Endothelial cell (in vitro differentiated cells): Measurements from ENCODE around the gene RPS6KA2. TPM values are rescaled to one million over a fixed set of nuclear protein-coding genes. Genes with fewer than 3 reads are reported as not detected.
A peak's percentile ranks its signal among the peaks of the same experiment; 100 is the strongest.

Source experiments
- DNase-seq: peaks from one replicate; pipeline ENCODE4 v3.0.0; 2021; ENCODE audit warnings: low spot score
- H3K27ac Mint-ChIP-seq: one replicate; pipeline ENCODE4 v1.8.0; 2021; ENCODE audit warnings: mixed read lengths, inconsistent platforms; ENCODE audit not compliant: unreplicated experiment
- H3K27me3 Mint-ChIP-seq: one replicate; pipeline ENCODE4 v1.8.0; 2021; ENCODE audit warnings: mild to moderate bottlenecking, moderate library complexity, mixed read lengths, inconsistent platforms; ENCODE audit not compliant: unreplicated experiment
- H3K36me3 Mint-ChIP-seq: one replicate; pipeline ENCODE4 v1.8.0; 2021; ENCODE audit warnings: mild to moderate bottlenecking, low read depth, mixed read lengths, inconsistent platforms; ENCODE audit not compliant: unreplicated experiment
- H3K4me1 Mint-ChIP-seq: one replicate; pipeline ENCODE4 v1.8.0; 2021; ENCODE audit warnings: mild to moderate bottlenecking, mixed read lengths, inconsistent platforms; ENCODE audit not compliant: unreplicated experiment
- H3K4me3 Mint-ChIP-seq: one replicate; pipeline ENCODE4 v1.8.0; 2021; ENCODE audit warnings: mild to moderate bottlenecking, mixed read lengths, inconsistent platforms; ENCODE audit not compliant: unreplicated experiment
- H3K9me3 Mint-ChIP-seq: one replicate; pipeline ENCODE4 v1.8.0; 2021; ENCODE audit warnings: mixed read lengths, inconsistent platforms; ENCODE audit not compliant: unreplicated experiment
- total RNA-seq: library from RNA; stranded (reverse); fragmentation: NEBNext Ultra II Directional; extraction: Animal tissue kit (Norgen Biotek cat#: 25700); gene quantifications from one replicate; pipeline ENCODE4 v1.2.1, GENCODE V29; 2021; ENCODE audit not compliant: unreplicated experiment
- TF ChIP-seq, protein P1 (sequence below): fragments of 200-600 bp; sonication (generic); IDR thresholded peaks from one replicate; pipeline ENCODE4 v1.5.0; 2021; ENCODE audit warnings: antibody characterized with exemption; ENCODE audit not compliant: unreplicated experiment

Gene RPS6KA2
- total RNA-seq, 1 donor from 2014 or later: 105 TPM

DNA sequence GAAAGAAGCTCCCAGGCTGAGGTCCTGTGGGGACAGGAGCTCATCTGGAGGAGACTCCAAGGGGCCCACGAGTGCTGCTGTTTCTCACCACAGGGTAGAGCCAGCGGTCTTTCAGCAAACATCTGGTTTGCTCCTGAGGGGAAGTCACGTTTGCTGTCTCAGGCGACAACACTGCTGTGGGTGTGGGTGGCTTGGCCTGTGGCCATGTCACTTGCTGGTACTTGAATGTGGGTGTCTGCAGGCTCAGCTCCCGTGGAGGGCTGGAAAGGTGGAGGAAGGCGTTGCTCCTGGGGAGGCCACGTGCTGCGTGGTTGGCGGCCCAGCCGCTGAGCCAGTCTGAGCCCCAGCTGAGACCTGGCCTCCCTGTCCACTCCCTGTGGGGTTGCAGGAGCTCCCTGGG, 191.5 kb downstream of the RPS6KA2 start:
- Mint-ChIP-seq H3K4me3 (no peak overlapping the region), H3K36me3 (peaks cover 40% of the 10 kb centered on the region), H3K27me3 (peaks cover 10% of the 10 kb centered on the region), H3K4me1 (peaks cover 9% of the 10 kb centered on the region), H3K9me3 (no peaks in the 10 kb centered on the region), H3K27ac (no peak overlapping the region)
- TF ChIP-seq, protein P1, sequence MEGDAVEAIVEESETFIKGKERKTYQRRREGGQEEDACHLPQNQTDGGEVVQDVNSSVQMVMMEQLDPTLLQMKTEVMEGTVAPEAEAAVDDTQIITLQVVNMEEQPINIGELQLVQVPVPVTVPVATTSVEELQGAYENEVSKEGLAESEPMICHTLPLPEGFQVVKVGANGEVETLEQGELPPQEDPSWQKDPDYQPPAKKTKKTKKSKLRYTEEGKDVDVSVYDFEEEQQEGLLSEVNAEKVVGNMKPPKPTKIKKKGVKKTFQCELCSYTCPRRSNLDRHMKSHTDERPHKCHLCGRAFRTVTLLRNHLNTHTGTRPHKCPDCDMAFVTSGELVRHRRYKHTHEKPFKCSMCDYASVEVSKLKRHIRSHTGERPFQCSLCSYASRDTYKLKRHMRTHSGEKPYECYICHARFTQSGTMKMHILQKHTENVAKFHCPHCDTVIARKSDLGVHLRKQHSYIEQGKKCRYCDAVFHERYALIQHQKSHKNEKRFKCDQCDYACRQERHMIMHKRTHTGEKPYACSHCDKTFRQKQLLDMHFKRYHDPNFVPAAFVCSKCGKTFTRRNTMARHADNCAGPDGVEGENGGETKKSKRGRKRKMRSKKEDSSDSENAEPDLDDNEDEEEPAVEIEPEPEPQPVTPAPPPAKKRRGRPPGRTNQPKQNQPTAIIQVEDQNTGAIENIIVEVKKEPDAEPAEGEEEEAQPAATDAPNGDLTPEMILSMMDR: no peak
- no peak for DNase-seq

DNA sequence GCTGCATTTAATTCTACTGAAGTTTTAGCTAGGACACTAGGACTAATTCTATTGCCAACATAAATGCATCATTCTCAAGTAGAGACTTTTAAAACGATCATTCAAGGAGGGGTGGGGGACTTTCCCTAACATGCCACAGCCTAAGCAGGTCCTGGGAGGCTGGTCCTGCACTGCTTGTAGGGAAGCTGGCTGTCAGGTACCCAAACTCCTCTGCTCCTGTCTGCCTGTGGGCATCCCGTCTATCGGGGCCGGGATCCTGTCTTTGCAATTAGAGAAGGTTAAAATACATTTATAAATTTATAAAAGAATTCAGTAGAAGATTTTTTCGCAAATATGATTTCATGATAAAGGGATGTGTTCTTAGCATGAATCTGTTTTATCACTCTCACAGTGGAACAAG, 192.7 kb downstream of the RPS6KA2 start:
- H3K36me3 Mint-ChIP-seq: peaks cover 36% of the 10 kb centered on the region
- no peak for DNase-seq
- no peak overlapping the region for H3K27ac Mint-ChIP-seq
- TF ChIP-seq, protein P1: no peak
- no peak overlapping the region for H3K4me3 Mint-ChIP-seq
- H3K27me3 Mint-ChIP-seq: peaks cover 10% of the 10 kb centered on the region
- no peaks in the 10 kb centered on the region for H3K9me3 Mint-ChIP-seq
- peaks cover under 1% of the 10 kb centered on the region for H3K4me1 Mint-ChIP-seq

DNA sequence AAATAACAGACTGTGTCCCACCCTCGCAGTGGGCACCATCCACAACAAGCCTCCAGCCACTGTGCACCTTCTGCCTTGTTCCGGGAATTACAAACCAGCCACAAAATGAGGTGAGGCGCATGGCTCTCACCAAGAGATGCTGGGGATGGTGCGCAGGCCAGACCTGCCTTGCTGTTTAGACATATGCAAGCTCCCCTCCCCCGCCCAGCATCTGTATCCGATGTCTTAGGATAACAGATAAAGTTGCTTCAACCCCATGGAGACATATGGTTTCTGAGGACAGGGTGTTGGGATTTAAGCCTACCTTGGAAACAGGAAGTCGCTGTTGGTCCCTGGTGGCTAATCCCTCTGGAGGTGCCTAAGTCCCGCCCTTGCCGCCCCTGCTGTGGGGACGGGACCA, 194.0 kb downstream of the RPS6KA2 start:
- no peak for DNase-seq
- no peak overlapping the region for H3K27ac Mint-ChIP-seq
- TF ChIP-seq, protein P1: no peak
- H3K4me1 Mint-ChIP-seq: no peaks in the 10 kb centered on the region
- H3K36me3 Mint-ChIP-seq: peaks cover 38% of the 10 kb centered on the region
- H3K27me3 Mint-ChIP-seq: peaks cover 10% of the 10 kb centered on the region
- H3K9me3 Mint-ChIP-seq: no peaks in the 10 kb centered on the region
- no peak overlapping the region for H3K4me3 Mint-ChIP-seq

DNA sequence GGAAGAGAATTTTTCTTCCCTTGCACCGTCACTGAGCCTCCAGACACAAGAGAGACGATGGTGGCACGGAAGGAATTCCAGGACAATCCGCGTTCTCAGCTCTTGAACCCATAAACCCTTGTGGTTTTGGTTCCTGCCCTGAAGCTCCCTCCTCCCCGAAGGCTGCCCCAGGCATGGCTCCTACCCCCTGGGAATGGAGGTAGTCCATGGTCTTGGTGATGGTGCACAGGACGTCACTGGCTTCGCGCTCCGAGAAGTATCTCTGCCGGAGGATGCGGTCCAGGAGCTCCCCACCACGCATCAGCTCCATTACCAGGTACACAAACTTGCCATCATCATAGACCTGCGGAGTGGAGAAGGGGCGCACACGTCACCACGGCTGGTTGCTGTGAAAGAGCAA, 196.8 kb downstream of the RPS6KA2 start:
- Mint-ChIP-seq H3K4me1 (no peaks in the 10 kb centered on the region), H3K27ac (no peak overlapping the region), H3K4me3 (peak overlapping the region; percentile 78), H3K36me3 (peaks cover 29% of the 10 kb centered on the region), H3K27me3 (peaks cover 6% of the 10 kb centered on the region), H3K9me3 (no peaks in the 10 kb centered on the region)
- TF ChIP-seq, protein P1: no peak
- DNase-seq: no peak

DNA sequence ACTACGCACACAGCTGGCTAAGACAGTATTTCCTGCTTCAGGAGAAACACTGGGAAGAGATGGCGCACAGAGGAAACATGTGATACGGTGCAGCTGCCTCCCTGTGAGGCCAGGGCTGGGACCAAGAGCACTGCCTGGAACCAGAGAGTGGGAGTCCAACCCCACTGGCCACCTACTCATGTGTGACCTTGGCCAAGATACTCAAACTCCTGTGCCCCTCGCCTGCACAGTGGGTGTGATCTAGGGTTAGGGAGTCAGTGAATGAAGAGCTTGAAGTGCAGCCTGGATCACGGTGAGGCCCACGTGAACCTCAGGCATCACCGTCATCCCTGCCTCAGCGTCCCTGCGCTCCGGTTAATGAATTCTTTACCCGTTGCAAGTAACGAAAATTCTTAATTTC, 202.6 kb downstream of the RPS6KA2 start:
- Mint-ChIP-seq H3K4me1 (no peaks in the 10 kb centered on the region), H3K9me3 (no peaks in the 10 kb centered on the region), H3K27ac (no peak overlapping the region), H3K4me3 (no peak overlapping the region), H3K36me3 (peaks cover 30% of the 10 kb centered on the region), H3K27me3 (peaks cover 4% of the 10 kb centered on the region)
- no peak for DNase-seq
- TF ChIP-seq, protein P1: no peak
